GM12865 (cell line): ENCODE data around the gene HDHD3.

Experiments
- DNase-seq: peaks from one replicate; pipeline ENCODE4 v3.0.0; 2010; ENCODE audit warnings: low read depth
- H3K4me3 ChIP-seq: 2 replicates; pipeline ENCODE4 v1.5.1; 2011; ENCODE audit warnings: mild to moderate bottlenecking, low read depth, low read length, control low read depth
- CTCF ChIP-seq: IDR thresholded peaks from 2 replicates; pipeline ENCODE4 v1.5.1; 2011; ENCODE audit warnings: low read length, control low read depth, low read depth, inconsistent platforms; ENCODE audit not compliant: insufficient read depth; ENCODE audit errors: missing control alignments

HDHD3 gene

GRCh38 chr9:113376634-113377567 is at the start of gene HDHD3:
TSS of gene HDHD3 (minus strand) at chr9:113376986. CDS start at chr9:113374354, 2,632 bp downstream.
- DNase-seq, result peak; percentile 91
- no peak for TF ChIP-seq CTCF
- peak within 1 kb of the TSS; percentile 84 for H3K4me3 ChIP-seq

- TF ChIP-seq CTCF, result no peak
- no peak for DNase-seq
- no peak overlapping the region for H3K4me3 ChIP-seq
Measured at GRCh38 chr9:113425072-113425471, 48.3 kb upstream of the HDHD3 start.

- H3K4me3 ChIP-seq, result no peak overlapping the region
- DNase-seq, result no peak
- TF ChIP-seq CTCF, result no peak
Measured at GRCh38 chr9:113421726-113422125, 44.9 kb upstream of the HDHD3 start.

- no peak overlapping the region for H3K4me3 ChIP-seq
- no peak for DNase-seq
- TF ChIP-seq CTCF, result no peak
Measured at GRCh38 chr9:113417370-113417769, 40.6 kb upstream of the HDHD3 start.

GRCh38 chr9:113416149-113416721 is 39.4 kb upstream of the HDHD3 start:
- no peak for TF ChIP-seq CTCF
- no peak overlapping the region for H3K4me3 ChIP-seq
- DNase-seq, result peak; percentile 81

GRCh38 chr9:113410207-113410864 is 33.5 kb upstream of the HDHD3 start, which contains the start of the genes C9orf43 and POLE3:
TSS of gene C9orf43 (plus strand) at chr9:113410747. CDS start at chr9:113413494, 2,747 bp downstream.
TSS of gene POLE3 (minus strand) at chr9:113410675. CDS start at chr9:113410293, 382 bp downstream.
- peak within 1 kb of the TSS; percentile 81 for H3K4me3 ChIP-seq
- peak; percentile 97 for DNase-seq
- TF ChIP-seq CTCF, result no peak
